HG03064 (cell line): Measurements from ENCODE around the gene SIX1.

Experiments
- ATAC-seq: cut with Tn5 transposase; IDR thresholded peaks from one replicate; pipeline ENCODE4 v1.9.1; 2021; ENCODE audit warnings: low read depth; ENCODE audit not compliant: unreplicated experiment

Gene SIX1

DNA sequence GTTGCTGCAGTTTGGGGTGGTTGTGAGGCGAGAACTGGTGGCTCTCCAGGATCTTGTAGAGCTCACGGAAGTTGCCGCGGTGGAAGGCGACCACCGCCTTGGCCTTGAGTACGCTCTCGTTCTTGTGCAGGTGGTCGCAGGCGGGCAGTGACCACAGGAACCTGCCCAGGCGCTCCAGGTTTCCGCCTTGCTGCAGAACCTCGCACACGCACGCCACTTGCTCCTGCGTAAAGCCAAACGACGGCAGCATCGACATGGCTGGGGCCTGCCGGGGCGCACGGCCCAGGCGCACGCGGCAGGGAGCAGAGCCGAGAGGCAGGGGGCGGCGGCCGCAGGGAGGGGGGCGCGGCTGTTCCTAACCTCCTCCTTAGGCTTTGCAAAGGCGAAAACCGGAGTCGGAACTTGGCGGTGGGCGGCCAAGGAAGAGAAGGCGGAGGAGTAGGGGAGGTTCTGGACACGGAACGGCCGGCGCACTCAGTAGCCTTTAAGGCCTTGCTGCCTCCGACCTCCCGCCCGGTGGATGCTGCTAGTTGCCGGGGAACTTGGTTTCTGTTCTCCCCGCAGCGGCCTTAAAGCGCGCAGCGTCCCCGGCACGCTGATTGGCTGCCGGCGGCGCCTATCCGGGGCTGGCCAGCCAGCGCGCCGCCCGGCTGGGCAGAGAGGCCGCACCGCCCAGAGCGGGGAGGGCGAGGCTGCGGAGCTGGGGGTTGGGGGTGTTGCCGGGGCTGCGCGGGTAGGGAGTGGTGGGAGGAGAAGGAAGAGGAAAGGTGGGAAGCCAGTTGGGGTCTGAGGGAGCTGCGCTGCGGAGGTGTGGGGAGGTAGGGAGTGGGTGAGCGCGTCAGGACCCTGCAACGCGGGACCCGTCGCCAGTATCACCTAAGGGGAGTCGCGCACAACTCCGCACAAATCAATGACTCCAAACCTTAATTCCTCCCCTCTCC is at the start of gene SIX1:
SIX1 (minus strand) TSS at position 544 of the 941 bp plus-strand sequence; CDS start at position 256, 288 bp downstream.
- ATAC-seq = no peak

GRCh38 chr14:60695327-60695726 is 46.0 kb upstream of the SIX1 start:
- ATAC-seq = no peak

DNA sequence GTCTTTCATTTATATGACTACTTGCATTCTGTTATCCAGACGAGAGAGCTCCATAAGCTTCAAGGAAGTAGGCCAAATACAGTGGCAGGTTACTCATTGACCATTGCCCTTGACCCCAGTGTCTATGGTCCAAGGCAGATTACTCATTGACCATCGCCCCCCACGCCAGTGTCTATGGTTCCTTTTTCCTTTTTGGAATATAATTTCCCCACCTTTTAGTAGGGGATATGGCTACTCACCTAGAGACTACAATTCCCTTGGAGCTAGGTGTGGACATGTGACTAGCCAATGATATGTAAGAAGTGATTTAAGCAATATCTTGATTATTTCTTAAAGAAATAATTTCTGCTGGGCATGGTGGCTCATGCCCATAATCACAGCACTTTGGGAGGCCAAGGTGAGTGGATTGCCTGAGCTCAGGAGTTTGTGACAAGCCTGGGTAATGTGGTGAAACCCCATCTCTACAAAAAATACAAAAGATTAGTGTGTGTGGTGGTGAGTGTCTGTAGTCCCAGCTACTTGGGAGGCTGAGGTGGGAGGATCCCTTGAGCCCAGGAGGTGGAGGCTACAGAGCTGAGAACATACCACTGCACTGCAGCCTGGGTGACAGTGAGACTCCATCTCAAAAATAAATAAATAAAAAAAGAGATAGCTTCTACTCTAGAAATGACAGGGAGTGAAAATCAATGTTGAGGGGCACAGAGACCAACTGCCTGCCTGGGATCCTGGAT is 42.3 kb upstream of the SIX1 start:
- no peak for ATAC-seq

DNA sequence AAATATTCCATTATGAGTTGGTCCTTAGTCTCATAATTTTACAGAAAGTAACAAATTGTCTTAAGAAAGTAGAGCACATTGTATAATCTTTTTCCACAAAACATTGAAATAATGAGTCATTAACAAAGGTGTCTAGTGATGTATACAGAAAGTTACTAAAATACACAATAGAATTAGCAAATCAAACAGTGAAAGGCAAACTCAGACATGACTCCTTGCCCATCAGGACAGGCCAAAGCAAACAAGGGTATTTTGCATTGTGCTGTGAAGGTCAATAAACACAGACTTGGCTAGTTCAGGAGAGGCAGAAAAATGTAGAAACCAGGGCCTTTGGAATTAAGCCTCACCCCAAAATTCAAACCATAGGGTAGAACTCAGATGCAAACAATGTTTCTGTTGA is 37.6 kb upstream of the SIX1 start:
- ATAC-seq = no peak

DNA sequence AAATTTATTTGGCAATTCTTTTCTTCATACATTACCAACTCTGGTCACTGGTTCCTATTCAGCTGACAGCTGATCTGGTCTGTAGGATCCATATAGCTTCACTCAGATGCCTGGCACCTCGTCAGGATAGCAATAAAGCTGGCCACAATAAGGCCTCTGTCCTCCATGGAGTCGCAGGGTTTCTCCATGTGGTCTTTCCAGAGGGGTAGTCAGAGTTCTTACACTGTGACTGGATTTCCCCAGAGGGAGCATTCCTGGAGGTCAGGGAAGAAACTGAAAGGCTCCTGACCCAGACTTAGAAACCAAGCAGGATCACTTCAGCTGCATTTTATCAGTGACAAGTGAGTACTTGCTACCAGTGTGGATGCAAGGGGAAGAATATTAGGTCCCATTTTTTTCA is 34.9 kb upstream of the SIX1 start:
- ATAC-seq = no peak

DNA sequence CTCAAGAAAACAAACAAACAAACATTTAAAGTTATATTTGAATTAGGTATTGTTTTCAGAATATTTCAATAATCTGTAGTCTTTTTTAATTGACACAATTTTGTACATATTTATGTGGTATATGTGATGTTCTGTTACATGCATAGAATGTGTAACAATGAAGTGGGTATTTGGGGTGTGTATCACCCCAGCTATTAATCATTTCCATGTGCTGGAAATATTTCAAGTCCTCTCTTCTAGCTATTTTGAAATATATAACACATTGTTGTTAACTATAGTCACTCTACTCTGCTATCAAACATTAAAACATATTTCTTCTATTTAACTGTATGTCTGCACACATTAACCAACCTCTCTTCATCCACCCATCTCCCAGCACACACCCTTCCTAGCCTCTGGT is 32.0 kb upstream of the SIX1 start:
- ATAC-seq = no peak

- no peak for ATAC-seq
These were observed 31.2 kb upstream of the SIX1 start for GRCh38 chr14:60680511-60680910.

- no peak for ATAC-seq
These were observed 30.4 kb upstream of the SIX1 start for GRCh38 chr14:60679566-60680258.

GRCh38 chr14:60677701-60678100 is 28.4 kb upstream of the SIX1 start:
- no peak for ATAC-seq

GRCh38 chr14:60670989-60671388 is 21.7 kb upstream of the SIX1 start:
- no peak for ATAC-seq

DNA sequence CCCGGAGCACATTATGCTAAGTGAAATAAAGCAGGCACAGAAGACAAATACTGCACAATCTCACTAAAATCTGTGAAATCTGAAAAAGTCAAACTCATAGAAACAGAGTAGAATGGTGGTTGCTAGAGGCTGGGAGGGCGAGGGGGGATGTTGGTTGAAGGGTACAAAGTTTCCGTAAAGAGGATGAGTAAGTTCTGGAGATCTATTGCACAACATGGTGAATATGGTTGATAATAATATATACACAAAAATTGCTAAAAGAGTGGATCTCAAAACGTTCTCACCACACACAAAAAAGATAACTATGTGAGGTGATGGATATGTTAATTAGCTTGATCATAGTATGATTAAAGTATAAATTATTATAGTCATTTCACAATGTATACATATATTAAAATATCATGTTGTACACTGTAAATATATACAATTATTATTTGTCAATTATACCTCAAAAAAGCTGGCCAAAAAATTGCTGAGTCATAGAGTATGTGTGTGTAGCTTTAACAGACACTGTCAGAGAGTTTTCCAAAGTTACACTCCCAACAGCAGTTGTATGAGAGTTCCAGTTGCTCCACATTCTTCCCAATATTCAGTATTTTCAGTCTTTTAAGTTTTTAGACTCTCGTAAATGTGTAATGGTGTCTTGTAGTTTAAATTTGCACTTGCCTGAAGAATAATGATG is 19.3 kb upstream of the SIX1 start:
- no peak for ATAC-seq

GRCh38 chr14:60665177-60665550 is 15.9 kb upstream of the SIX1 start:
- ATAC-seq = no peak

GRCh38 chr14:60662982-60663381 is 13.7 kb upstream of the SIX1 start:
- ATAC-seq = no peak

DNA sequence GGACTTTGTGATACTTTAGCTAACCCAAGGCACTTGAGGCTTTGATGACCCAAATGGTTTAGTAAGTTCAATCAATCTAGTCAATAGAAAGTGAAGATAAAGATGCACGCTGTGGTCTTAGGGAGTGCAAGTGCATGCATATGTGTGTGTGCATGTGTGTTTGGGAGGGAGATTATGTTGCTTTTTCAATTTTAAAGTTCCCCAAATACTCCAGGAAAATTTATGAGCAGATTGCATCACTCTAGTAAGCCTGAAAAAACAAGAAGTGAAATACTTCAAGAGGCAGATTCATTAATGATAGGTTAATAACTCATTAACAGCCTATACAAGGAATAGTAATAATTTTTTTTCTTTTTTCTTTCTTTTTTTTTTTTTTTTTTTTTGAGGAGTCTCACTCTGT is 12.4 kb upstream of the SIX1 start:
- ATAC-seq = no peak

DNA sequence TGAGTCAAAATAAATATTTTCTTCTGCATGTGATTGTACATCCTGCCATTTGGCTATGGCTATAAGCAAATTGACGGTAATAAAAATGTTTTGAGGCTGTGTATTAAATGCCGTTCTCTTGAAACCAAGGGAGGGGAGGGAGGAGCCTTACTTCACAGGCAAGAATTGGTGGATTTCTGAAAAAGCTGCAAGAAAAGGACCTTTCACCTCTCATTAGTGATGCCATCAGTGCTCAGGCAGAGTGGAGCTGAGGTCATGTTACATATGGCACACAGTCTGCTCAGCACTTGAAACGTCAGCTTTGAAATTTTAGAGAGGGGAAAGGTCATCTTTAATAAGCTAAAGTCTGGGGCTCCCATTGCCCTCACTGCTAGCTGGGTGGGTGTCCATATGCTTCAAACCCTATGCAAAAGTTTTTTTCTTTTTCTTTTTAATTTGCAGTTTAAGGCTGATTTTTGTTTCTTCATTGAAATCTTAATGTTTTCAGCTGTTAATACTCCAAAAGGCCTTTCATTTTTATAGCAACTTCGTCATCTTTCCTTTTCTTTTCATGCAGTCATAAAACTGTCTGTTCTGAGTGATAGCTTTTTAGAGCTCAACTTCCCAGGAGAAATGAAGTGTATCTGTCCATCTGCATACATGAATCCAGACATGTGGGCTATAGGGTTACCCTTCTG is 9.8 kb upstream of the SIX1 start:
- no peak for ATAC-seq

- ATAC-seq = no peak
These were observed 9.0 kb upstream of the SIX1 start for GRCh38 chr14:60658211-60658690.

- ATAC-seq = no peak
These were observed 8.4 kb upstream of the SIX1 start for GRCh38 chr14:60657456-60658210.

DNA sequence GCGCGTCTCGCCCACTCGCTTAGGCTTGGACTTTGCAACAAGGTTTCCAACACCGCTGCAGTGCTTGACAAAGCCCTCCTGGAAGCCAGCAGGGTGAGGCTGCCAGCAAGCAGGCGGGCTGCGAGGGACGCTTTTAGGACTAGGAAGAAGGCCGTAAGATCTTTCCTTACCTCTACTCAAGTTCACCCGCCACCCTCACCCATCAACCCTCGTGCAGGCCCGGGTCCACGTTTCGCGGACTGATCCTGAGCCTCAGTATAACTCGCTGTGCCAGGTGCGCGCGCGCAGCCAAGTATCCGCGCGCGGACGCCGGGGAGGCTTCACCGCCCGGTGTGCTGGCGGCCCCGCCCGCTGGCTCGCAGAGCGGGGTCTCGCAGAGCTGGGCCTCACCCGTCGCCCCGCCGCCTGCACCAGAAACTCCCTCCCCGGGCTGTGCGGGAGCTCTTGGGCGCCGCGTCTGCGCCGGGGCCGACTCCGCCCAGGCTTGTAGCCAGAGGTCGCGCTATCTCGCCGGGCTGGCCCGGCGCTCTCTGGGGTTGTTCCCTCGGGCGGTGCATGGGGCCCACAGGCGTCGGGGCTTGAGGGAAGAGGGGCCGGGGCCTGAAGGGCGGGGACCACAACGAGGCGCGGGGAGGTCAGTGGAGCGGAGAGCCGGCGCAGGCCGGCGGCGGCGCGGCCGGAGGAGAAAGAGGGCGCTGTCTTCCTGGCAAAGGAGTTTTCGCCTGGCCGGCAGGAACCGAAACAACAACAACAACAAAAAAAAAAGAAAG is 7.6 kb upstream of the SIX1 start:
- ATAC-seq = peak; percentile 91
